Activated naive CD4-positive, alpha-beta T cell treated with Interleukin-2 at 50 U/mL for 16 hours (primary cell): ENCODE results near the gene HMCES.

Source experiments
- DNase-seq: peaks from one replicate; pipeline ENCODE4 v3.0.0-alpha.2; 2020

The HMCES gene

GRCh38 chr3:129349791-129350190 lies 71.1 kb downstream of the HMCES start:
- DNase-seq: no peak

GRCh38 chr3:129352045-129352444 lies 73.4 kb downstream of the HMCES start:
- no peak for DNase-seq

DNA sequence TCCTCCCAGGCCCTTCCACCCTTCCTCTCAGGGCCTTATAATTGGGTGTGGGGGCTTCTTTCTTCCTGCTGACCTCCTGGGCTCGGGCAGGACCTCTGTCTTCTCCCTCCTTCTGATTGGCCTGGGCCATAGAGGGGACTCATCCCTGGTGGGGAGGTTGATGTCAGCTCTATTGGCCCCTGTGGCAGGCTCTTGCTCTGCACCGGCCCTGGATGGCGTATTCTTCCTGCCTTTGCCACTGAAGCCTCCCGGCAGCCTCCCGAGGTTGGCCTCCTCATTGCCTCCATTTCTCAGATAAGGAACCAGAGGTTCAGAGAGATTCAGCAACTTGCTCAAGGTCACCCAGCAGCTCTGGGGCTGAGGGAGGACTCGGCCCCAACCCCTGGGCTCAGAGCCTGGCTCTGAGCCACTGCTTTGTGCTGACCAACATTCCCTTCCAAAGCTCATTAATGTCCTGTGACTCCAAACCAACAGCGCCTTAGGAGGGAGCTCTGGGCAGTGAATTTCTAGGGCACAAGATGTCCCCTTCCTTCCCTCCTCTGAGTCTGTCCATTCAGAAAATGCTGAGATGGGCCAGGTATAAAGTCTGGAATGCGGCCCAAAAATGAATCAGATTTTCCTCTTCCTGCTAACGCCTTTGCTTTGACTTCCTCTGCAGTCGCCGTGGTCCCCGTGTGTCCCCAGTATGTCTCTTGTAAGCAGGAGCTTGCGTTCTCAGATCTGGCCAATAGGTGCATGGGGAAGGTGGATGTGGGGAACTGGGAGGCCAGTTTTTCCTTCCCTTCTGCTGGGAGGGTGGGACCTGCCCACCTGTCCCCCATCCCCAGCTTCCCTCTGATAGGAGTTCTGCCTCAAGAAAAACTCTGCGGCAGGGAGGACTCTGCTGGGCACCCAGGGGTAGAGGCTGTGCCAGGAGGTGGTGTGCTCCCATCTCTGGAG lies 74.2 kb downstream of the HMCES start:
- no peak for DNase-seq

GRCh38 chr3:129353589-129353941 lies 74.9 kb downstream of the HMCES start:
- DNase-seq: no peak
